Retina (tissue), 1 donor: Measurements from ENCODE around the gene AGPAT3.

Source experiments
- DNase-seq: peaks from one replicate; pipeline ENCODE4 v3.0.0-alpha.2; 2016

Gene AGPAT3

DNA sequence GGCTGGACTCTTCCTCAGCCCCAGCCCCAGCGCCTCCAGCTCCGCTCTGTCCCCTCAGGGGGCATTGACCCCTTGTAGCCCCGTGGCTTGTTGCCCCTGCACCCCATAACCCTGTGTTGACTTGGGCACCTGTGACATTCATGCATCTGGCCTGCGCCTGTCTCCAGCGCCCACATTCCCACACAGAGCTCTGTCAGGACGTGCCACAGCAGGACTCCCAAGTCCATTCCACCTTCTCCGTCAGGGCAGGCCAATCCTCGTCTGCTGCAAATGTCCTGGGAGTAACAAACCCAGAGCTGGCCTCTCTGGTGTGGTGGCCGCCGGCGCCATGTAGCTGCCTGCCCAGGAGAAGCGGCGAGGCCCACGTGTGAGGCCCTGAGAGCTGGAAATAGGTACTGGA lies 60.6 kb downstream of the AGPAT3 start:
- no peak for DNase-seq

- no peak for DNase-seq
These were observed 61.2 kb downstream of the AGPAT3 start for GRCh38 chr21:43926196-43926595.

DNA sequence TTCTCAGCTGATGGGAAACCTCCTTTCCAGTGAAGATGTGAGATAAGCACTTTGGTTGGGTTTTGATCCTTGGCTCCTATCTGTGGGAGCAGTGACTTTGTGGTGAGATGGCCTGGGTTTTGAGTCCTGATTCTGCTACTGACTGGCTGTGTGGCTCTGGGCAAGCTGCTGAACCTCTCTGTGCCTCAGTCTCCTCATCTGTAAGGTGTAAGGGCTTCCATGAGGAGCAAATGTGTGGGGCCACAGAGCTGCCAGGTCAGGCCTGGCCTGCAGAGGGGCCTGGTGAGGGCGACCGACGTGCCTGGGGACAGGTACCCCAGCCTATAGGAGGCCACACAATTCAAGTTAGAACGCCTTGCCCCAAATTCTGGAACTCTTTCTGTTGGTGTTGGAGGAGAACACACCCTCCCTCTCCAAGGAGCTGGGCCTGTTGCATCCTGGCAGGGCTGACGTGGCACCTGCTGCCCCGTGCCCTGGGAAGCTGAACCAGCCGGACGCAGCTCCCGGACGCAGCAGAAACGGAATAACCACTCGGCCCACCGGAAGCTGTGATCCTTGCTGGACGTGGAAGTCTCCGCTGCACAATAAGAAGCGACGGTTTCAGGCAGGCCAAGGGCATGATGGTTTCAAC lies 62.7 kb downstream of the AGPAT3 start:
- DNase-seq: no peak

DNA sequence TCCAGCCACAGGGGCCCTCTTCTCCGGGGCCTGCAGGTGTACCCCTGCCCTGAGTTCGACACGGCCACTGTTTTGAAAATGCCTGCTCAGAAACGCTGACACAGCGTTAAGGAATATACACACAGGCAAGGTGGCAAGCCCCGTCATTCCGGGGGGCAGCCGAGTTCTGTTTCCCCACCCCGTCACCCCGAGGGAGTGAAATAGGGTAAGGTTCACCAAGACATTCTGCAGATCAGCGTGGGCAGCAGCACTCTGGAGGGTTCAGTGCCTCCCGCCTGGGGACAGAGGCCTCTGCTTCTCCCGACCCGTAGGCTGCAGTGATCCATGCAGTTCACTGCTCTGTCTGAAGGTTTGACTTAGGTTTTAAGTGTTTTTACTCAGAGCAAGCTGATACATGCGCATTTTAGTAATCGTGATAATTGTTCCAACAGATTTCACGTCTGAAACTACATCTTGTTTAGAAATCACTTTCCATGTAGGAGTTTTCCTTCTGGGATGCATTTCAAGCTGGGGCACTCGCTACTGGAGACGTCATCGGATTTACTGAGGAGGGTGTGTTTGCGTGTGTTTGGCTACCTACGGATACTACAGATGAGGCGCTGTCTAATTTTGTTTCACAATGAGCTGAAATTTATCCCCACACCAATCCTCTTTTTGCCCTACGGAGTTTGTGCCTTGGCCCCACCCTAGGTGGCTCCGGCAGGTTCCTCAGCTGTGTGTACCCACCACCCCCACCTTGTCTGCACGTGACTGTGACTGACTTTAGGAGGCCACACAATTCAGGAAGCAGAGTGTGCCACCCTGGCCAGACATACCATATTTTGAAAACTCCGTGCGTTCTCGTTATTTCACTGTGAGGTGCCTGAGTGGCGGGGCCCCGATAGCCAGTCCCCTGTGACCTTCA lies 63.5 kb downstream of the AGPAT3 start:
- DNase-seq: no peak

DNA sequence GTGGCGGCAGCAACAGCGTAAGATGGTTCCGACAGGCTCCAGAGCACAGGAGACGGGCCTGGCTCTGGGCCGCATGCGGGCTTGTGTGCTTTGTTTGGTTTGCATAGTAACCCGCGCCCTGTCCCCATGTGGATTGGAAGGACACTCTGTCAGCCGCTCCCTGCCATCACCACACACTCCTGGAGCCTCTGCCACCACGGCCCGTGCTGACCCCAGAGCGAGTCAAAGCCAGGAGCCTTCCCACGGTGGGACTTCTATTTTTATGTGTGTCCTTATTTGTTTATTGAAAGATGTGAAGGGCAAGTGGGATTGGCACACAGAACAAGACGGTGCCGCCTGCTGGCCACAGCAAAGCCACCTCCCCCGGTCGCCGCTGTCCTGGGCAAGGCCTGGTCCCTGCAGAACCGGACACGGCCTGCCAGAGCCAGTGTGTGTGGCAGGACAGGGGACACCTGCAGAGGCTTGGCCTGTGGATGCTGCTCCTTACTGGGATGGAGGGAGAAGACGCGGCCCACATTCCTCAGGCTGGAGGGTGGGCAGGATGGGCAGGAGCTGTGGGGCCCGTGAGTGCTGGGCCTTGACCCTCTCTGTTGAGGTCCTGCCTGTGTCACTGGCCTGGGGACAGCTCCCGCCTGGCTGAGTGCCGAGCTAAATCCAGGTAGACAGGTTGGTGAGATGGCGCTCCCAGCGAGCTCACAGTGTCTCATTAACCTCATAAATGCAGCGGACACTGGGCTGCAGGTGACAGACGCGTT lies 64.4 kb downstream of the AGPAT3 start:
- DNase-seq: peak; percentile 55

DNA sequence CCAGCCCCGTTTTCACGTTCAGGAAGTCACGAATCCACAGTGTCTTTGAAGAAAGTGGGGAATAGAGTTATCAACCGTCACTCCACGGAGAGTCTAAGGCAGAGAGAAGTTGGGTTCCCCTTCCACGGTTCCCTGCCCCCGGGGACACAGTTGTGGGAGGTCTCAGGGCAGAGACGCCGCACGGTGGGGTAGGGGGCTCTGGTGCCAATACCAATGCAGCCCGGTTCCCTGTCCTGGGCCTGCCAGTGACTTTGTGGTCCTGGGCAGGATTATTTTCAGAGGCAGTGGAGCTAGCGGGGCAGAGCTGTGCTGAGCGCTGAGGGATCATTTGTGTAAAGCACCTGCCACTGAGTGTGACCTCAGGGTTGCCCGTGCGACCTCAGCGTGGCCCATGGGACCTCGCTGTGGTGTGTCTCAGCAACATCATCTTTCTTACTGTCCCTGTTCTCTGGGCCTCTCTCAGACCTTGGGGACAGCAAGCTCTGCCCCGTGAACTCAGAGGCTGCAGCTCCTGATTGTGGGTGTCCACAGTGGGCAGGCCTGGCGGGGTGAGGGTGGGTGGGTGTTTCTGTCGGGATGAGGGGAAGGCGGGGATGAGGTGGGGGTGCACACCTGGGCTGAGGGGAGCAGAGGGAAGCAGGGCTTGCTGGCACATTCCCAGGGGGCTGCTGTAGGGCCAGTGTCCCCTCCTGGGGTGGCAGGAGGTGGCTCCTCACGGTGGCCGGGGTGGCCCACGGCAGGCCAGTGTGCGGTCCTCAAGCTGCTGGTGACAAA lies 65.2 kb downstream of the AGPAT3 start:
- DNase-seq: no peak

DNA sequence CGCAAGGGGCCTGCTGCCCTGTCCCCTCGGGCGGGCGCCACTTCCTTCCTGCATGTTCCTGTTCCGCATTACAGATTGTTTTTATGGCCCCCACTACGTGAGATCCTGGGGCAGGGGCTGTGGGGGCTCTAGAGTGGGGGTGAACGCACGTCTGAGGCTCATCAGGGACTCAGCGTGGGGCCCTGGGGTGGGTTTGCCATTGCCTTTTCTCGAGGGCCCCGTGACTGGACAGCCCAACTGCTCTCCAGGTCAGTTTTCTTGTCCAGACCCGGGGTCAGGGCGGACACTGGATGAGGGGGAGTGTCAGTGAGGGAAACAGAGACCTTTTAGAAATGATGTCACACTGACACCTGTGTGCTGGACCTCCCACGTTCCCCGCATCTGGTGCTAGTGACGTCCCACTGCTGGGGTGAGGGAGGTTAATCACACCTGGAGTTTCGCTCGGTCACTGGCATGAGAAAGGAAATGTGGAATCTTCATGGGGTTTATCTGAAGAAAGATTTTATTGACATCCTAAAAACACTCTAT lies 65.9 kb downstream of the AGPAT3 start:
- DNase-seq: no peak

- no peak for DNase-seq
These were observed 66.5 kb downstream of the AGPAT3 start for GRCh38 chr21:43931489-43931888.

DNA sequence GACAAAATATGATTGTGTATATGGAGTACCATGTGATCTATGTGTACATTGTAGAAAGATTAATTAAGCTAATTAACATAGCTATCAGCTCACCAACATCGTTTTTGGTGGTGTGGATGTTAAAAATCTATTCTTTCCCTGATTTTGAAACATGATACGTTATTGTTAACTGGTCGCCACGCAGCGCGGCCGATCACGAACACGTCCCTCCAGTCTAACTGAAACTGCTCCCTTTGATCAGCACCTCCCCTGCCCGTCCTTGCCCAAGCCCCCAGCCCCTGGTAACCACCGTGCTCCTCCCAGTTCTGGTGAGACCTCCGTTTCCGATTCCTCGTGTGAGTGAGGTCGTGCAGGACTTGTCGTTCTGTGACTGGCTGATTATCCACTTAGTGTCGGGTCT lies 67.0 kb downstream of the AGPAT3 start:
- DNase-seq: no peak

- DNase-seq: no peak
These were observed 68.2 kb downstream of the AGPAT3 start for GRCh38 chr21:43933199-43933598.

DNA sequence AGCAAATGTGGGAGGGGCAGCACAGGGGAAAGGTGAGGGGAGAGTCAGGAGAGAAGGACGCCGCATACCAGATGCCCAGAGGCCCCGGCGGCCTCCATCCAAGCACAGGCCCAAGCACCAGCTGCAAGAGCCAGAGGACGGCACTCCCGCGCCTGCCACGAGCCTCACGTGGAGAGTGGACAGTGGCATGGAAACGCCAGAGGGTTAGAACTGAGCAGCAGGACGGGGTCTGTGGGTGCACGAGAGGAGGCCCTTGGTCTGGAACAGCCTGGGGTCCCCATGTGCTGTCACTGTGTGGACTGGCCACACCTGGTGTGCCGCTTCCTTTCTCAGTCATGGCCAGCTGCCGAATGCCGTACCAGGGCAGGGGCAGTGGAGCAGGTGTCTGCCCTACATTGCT lies 68.7 kb downstream of the AGPAT3 start:
- no peak for DNase-seq

DNA sequence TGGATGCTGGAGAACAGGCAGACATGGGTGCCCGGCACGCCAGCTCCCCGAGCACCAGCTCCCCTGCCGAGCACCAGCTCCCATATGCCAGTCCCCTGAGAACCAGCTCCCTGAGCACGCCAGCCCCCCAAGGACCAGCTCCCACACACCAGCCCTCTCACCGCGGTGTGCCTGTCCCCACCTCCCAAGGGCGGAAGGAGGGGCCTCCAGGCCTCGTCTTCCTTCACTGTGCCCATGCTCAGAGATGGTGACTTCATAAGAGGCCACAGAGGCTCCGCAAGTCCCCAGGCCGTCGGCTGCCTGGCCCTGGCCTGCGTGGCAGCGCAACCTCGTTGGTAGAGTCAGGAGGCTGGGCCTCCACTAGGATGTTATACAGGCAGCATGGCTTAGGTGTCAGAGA lies 69.1 kb downstream of the AGPAT3 start:
- DNase-seq: no peak

GRCh38 chr21:43934716-43935705 lies 70.0 kb downstream of the AGPAT3 start:
- DNase-seq: no peak

DNA sequence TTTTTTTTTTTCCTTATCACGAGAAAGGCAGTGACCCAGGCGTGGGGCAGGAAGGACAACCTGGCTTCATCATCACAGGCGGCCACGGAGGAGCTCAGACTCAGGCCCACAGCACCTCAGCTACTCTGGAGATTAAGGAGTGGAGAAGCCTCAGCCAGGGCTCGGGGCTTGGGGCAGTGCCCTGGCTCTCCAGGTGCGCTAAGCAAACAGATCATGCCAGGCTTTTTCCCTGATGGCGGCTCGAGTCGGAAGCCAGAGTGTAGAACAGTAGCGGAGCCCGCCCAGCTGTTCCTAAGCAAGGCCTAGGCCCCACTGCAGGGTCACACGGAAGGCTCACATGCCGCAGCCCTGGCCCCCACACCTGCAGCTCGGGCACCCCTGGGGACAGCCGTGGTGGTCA lies 70.7 kb downstream of the AGPAT3 start:
- DNase-seq: no peak

DNA sequence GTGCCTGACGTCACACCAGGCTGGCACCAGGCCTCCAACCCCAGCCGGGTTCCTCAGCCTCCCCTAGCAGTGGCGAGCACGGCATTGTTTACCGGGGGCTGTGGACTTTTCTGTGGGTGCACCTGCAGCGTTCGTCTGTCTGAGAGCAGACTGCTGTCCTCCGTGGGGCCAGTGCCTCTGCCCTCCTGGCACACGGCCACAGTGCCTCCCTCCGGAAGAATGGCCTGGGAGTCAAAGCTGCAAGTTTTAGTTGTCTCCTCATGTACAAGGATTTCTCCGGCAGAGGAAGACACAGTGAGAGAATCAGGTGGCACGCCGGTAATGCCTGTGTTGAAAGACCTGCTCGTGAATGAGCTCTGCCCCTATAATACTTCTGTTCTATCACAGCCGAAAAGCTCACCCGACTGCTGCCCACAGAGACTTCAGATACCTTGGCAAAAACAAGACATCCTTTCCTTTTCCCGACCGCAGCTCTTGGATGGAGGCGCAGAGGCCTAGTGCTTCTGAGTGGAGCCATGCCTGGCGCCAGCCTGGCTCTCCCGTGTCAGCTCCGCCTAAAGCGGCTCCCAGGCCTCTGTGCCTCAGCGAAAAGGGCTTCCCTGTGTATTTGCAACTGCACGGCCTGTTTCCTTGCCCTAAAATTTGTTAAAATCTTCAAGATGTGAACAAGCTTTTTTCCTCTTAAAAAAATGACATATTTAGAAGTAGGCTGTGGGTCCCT lies 71.4 kb downstream of the AGPAT3 start:
- DNase-seq: no peak

- DNase-seq: no peak
These were observed 72.2 kb downstream of the AGPAT3 start for GRCh38 chr21:43937051-43937832.

DNA sequence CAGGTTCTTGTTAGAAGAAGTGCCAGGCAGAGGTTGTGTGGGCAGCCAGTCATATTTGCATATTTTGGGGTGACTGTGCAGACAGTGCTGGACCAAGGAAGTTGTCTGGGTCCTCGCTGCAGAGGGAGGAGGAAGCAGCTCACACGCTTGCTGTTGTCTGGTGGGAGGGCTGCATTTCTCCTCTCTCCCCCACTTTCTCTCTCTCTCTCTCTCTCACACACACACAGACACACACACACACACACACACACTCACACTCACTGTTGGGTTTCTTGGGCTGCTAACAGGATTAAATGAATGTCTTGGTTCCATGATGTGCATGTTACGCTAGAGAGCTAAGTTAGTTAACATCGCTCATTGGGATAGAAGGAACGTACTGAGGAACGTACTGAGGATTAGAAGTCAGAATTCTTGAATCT lies 72.9 kb downstream of the AGPAT3 start:
- no peak for DNase-seq

DNA sequence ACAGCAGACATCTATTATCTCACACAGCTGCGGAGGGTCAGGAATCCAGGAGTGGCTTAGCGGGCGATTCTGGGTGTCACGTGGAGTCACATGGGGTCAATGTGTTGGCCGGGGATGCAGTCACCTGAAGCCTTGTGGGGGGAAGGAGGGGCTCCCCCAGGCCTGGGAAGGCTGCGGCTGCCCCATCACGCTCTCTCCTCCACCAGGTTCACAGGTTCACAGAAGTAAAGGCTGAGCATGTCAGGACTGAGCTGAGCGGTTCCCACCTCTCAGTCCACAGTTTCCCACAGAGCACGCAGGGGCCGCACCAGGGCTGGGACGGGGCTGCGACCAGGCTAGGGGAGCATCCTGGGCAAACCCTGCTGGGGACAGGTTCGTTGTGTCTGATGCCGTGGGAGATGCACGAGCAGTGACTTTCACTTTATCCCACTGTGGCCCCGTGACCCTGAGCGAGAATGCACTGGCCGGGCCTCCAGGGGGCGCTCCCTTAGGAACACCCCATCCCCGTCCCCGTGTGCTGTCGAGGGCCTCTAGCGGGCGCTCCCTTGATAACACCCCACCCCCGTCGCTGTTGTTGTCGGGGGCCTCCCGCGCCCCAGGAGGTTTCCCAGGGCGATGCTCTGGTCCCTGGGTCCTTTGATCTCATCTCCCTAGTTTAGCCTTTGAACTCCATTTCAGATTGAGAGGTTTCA lies 73.9 kb downstream of the AGPAT3 start:
- peak; percentile 81 for DNase-seq
